Measurements from ENCODE around the gene HOXA1. TPM values are rescaled to one million over a fixed set of nuclear protein-coding genes. Genes with fewer than 3 reads are reported as not detected.

Gene HOXA1
- total RNA-seq, 1 experiment from 2014 or later, result 0.24 TPM

GRCh38 chr7:27073076-27073475 is 22.7 kb downstream of the HOXA1 start:
- no peaks in the 10 kb centered on the region for H3K9me3 Mint-ChIP-seq (ENCODE audit: low read depth, unreplicated experiment)
- H3K4me1 Mint-ChIP-seq (ENCODE audit: low read depth, unreplicated experiment), result peaks cover 19% of the 10 kb centered on the region
- H3K27ac Mint-ChIP-seq (ENCODE audit: unreplicated experiment), result no peak overlapping the region
- intact Hi-C loops (cut with micrococcal nuclease; ENCODE audit: unreplicated experiment), result no loop called here
- no peaks in the 10 kb centered on the region for H3K27me3 Mint-ChIP-seq (ENCODE audit: unreplicated experiment)
- no TSS peak for BruUV-seq (replicated peaks)
- CTCF ChIA-PET, result interaction anchor here (0.6 to 1.1 kb wide), 2 partner anchors 144 to 327 kb away, joined by 3 to 6 read pairs; no protein-coding TSS in a partner anchor
- H3K4me3 Mint-ChIP-seq (ENCODE audit: low read depth, unreplicated experiment), result no peak overlapping the region
- H3K36me3 Mint-ChIP-seq (ENCODE audit: insufficient read depth, unreplicated experiment), result no peaks in the 10 kb centered on the region
- peak; percentile 42 for DNase-seq
- TF ChIP-seq, protein P1, sequence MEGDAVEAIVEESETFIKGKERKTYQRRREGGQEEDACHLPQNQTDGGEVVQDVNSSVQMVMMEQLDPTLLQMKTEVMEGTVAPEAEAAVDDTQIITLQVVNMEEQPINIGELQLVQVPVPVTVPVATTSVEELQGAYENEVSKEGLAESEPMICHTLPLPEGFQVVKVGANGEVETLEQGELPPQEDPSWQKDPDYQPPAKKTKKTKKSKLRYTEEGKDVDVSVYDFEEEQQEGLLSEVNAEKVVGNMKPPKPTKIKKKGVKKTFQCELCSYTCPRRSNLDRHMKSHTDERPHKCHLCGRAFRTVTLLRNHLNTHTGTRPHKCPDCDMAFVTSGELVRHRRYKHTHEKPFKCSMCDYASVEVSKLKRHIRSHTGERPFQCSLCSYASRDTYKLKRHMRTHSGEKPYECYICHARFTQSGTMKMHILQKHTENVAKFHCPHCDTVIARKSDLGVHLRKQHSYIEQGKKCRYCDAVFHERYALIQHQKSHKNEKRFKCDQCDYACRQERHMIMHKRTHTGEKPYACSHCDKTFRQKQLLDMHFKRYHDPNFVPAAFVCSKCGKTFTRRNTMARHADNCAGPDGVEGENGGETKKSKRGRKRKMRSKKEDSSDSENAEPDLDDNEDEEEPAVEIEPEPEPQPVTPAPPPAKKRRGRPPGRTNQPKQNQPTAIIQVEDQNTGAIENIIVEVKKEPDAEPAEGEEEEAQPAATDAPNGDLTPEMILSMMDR (IDR thresholded peaks at IDR 0.05; ENCODE audit: unreplicated experiment), result no peak

DNA sequence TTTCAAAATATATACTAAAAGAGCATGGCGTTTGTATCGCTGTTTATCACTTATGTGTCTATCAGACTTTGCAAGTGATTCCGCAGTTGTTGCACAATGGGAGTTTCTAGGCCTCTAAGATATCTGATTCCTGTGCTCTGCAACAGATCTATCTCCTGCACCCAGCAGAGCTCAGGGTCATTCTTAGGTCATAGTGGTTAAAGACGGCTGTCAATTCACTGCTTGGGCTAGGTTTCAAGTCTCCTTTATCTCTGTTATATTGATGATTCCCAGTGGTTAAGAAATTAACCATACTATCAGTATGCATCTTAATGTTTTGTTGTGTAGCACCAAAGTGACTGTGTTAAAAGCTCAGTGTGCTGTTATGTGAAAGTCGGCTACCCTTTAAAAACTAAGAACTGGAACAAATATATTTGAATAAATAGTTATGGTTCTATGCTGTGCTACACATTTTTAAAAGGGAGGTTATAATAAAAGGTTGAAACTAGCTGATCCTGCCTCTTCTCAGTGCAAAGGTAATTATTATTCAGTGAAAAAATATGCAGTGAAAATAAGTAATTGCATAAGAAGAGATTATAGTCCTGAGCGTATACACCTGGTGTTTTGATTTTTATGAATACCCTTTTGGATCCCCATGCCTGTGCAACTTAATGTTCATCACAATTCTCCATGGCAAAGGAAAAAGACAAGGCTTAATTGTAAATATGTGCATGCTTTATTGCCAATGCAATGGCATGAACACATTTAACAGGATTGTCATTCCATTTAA is 24.0 kb downstream of the HOXA1 start:
- CTCF ChIA-PET, result interaction anchor here (0.6 kb wide), 1 partner anchor 14 kb away, joined by 3 read pairs; no protein-coding TSS in a partner anchor
- intact Hi-C loops (cut with micrococcal nuclease; ENCODE audit: unreplicated experiment), result no loop called here
- H3K27me3 Mint-ChIP-seq (ENCODE audit: unreplicated experiment), result no peaks in the 10 kb centered on the region

GRCh38 chr7:27068259-27068658 is 27.5 kb downstream of the HOXA1 start:
- H3K36me3 Mint-ChIP-seq (ENCODE audit: insufficient read depth, unreplicated experiment), result no peaks in the 10 kb centered on the region
- intact Hi-C loops (cut with micrococcal nuclease; ENCODE audit: unreplicated experiment), result no loop called here
- no TSS peak for BruUV-seq (replicated peaks)
- H3K4me1 Mint-ChIP-seq (ENCODE audit: low read depth, unreplicated experiment), result peaks cover 33% of the 10 kb centered on the region
- H3K9me3 Mint-ChIP-seq (ENCODE audit: low read depth, unreplicated experiment), result no peaks in the 10 kb centered on the region
- CTCF ChIA-PET, result no interaction called here
- TF ChIP-seq, protein P1 (IDR thresholded peaks at IDR 0.05; ENCODE audit: unreplicated experiment), result no peak
- no peak overlapping the region for H3K27ac Mint-ChIP-seq (ENCODE audit: unreplicated experiment)
- H3K4me3 Mint-ChIP-seq (ENCODE audit: low read depth, unreplicated experiment), result no peak overlapping the region
- DNase-seq, result no peak
- H3K27me3 Mint-ChIP-seq (ENCODE audit: unreplicated experiment), result no peaks in the 10 kb centered on the region

More for the DNA sequence above, 24.0 kb downstream of the HOXA1 start:
- DNase-seq, result no peak
- TF ChIP-seq, protein P1 (IDR thresholded peaks at IDR 0.05; ENCODE audit: unreplicated experiment), result no peak
- H3K4me3 Mint-ChIP-seq (ENCODE audit: low read depth, unreplicated experiment), result no peak overlapping the region
- no peak overlapping the region for H3K27ac Mint-ChIP-seq (ENCODE audit: unreplicated experiment)
- H3K4me1 Mint-ChIP-seq (ENCODE audit: low read depth, unreplicated experiment), result peaks cover 20% of the 10 kb centered on the region
- no peaks in the 10 kb centered on the region for H3K9me3 Mint-ChIP-seq (ENCODE audit: low read depth, unreplicated experiment)
- BruUV-seq (replicated peaks), result no TSS peak
- no peaks in the 10 kb centered on the region for H3K36me3 Mint-ChIP-seq (ENCODE audit: insufficient read depth, unreplicated experiment)

DNA sequence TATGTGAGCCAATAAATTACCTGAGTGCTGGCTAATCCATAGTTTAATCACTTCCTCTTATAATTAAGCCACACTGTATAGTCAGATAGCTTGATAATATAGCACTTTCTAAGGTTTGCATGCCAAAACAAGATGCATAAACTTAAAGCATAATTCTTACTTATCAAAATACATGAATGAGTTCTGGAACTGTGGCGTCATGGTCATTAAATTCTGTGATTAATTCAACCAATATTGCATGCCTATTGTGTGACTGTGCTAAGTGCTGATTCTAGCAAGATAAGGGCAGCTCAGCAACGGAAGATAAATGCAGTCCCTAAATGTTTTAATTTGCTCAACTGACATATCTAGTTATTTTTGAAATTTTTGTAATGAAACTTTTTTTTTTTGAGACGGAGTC is 29.7 kb downstream of the HOXA1 start:
- TF ChIP-seq, protein P1 (IDR thresholded peaks at IDR 0.05; ENCODE audit: unreplicated experiment), result no peak
- no TSS peak for BruUV-seq (replicated peaks)

More for the DNA sequence above, 29.7 kb downstream of the HOXA1 start:
- Mint-ChIP-seq H3K9me3 (ENCODE audit: low read depth, unreplicated experiment) (no peaks in the 10 kb centered on the region), H3K36me3 (ENCODE audit: insufficient read depth, unreplicated experiment) (no peaks in the 10 kb centered on the region), H3K4me1 (ENCODE audit: low read depth, unreplicated experiment) (peaks cover 15% of the 10 kb centered on the region), H3K27me3 (ENCODE audit: unreplicated experiment) (no peaks in the 10 kb centered on the region), H3K27ac (ENCODE audit: unreplicated experiment) (no peak overlapping the region), H3K4me3 (ENCODE audit: low read depth, unreplicated experiment) (no peak overlapping the region)
- CTCF ChIA-PET, result interaction anchor here (0.9 kb wide), 1 partner anchor 18 kb away, joined by 3 read pairs; no protein-coding TSS in a partner anchor
- no peak for DNase-seq
- intact Hi-C loops (cut with micrococcal nuclease; ENCODE audit: unreplicated experiment), result no loop called here

All from Calu3 (cell line).